ENCODE results near the gene YDJC.

The YDJC gene

DNA sequence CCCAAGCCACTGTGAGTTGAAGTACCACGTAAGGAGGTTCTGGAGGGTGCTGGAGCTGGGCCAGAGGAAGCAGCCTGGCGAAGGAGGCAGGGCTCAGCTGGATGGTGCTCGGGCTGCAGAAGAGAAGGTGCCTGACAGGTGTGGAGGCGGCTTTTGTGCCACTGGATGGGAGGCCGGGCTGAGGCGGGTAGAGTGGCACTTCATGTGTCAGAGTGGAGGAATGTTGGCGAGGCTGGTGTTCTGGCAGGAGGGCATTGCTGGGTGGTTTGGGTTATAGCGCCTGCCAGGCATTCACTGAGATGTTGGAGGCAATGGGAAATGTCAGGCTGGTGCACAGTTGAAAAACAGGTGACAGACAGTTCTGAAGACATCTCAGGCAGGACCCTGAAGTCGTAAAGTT, 38.1 kb downstream of the YDJC start:
- Histone ChIP-seq H3F3A (ENCODE audit: insufficient read depth) (peaks cover 10% of the 10 kb centered on the region; the same call in 1 of the 2 replicates), H2AFZ (ENCODE audit: low read depth, low read length, severe bottlenecking) (no peak overlapping the region), H3K9me3 (ENCODE audit: insufficient read depth, low read length) (no peaks in the 10 kb centered on the region), H3K4me3 (ENCODE audit: insufficient read depth, low read length, poor library complexity, severe bottlenecking) (no peak overlapping the region), H3K9me2 (replicated peaks; ENCODE audit: insufficient read depth, low read length) (no peaks in the 10 kb centered on the region), H4K20me1 (ENCODE audit: low read depth, low read length) (no peaks in the 10 kb centered on the region), H3K9ac (ENCODE audit: low read length) (no peak overlapping the region), H3K27ac (ENCODE audit: low read depth, low read length) (no peak overlapping the region), H3K36me3 (ENCODE audit: low read length) (no peaks in the 10 kb centered on the region), H3K79me2 (ENCODE audit: insufficient read depth, low read length) (peaks cover 76% of the 10 kb centered on the region), H3K4me2 (ENCODE audit: low read depth, low read length, poor library complexity, severe bottlenecking) (no peak overlapping the region), H3K27me3 (ENCODE audit: low read length) (no peaks in the 10 kb centered on the region)
- TF ChIP-seq EZH2phosphoT487 (conservative IDR thresholded peaks at IDR 0.05; ENCODE audit: low read length) = no peak
- TF ChIP-seq, protein P1, sequence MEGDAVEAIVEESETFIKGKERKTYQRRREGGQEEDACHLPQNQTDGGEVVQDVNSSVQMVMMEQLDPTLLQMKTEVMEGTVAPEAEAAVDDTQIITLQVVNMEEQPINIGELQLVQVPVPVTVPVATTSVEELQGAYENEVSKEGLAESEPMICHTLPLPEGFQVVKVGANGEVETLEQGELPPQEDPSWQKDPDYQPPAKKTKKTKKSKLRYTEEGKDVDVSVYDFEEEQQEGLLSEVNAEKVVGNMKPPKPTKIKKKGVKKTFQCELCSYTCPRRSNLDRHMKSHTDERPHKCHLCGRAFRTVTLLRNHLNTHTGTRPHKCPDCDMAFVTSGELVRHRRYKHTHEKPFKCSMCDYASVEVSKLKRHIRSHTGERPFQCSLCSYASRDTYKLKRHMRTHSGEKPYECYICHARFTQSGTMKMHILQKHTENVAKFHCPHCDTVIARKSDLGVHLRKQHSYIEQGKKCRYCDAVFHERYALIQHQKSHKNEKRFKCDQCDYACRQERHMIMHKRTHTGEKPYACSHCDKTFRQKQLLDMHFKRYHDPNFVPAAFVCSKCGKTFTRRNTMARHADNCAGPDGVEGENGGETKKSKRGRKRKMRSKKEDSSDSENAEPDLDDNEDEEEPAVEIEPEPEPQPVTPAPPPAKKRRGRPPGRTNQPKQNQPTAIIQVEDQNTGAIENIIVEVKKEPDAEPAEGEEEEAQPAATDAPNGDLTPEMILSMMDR (IDR thresholded peaks at IDR 0.05; ENCODE audit: insufficient read depth, low read length, poor library complexity, severe bottlenecking) = no peak

DNA sequence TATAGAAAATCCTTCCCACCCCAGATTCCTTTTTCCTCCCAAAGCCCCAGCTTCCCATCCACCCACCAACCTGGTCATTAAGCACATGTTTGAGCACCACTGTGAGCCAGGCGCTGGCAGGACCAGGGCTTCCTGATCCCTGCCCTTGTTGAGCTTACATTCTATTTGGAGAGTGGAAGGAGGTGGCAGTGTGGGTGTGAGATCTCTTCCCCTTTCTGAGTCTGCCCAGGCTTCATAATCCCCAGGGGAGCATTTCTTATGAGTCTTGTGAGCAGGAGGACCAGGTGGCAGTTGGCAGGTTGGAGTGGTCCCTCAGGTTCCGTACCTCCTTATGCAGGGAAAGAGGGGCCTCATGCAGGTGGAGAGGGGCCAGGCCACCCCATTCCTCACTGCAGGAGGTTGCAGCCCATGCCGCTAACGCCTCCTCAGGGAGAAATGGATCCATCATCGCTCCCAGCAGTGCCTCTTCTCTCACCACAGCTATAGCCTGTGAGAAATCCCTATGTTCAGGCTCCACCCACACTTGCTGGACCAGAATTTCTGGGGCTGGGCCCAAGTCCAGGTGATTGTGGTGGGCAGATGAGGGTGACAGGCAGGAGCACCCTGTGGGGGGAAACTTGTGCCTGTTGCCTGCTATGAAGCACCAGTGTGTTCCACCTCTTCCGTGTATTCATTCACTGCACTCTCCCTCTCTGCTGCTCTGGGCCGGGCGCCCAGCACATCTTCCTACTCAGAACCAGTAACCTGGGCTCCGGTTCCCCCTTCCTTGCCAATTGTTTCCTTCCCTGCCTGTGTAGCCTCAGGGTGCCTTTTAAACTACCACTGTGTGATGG, 38.8 kb downstream of the YDJC start:
- Histone ChIP-seq H3K4me2 (ENCODE audit: low read depth, low read length, poor library complexity, severe bottlenecking) (no peak overlapping the region), H3K9me3 (ENCODE audit: insufficient read depth, low read length) (no peaks in the 10 kb centered on the region), H3K79me2 (ENCODE audit: insufficient read depth, low read length) (peaks cover 81% of the 10 kb centered on the region), H4K20me1 (ENCODE audit: low read depth, low read length) (no peaks in the 10 kb centered on the region), H2AFZ (ENCODE audit: low read depth, low read length, severe bottlenecking) (no peak overlapping the region), H3K9me2 (replicated peaks; ENCODE audit: insufficient read depth, low read length) (no peaks in the 10 kb centered on the region), H3F3A (ENCODE audit: insufficient read depth) (peaks cover 10% of the 10 kb centered on the region; the same call in 1 of the 2 replicates), H3K27ac (ENCODE audit: low read depth, low read length) (no peak overlapping the region), H3K9ac (ENCODE audit: low read length) (no peak overlapping the region), H3K36me3 (ENCODE audit: low read length) (no peaks in the 10 kb centered on the region), H3K4me3 (ENCODE audit: insufficient read depth, low read length, poor library complexity, severe bottlenecking) (no peak overlapping the region), H3K27me3 (ENCODE audit: low read length) (no peaks in the 10 kb centered on the region)
- TF ChIP-seq, protein P1 (IDR thresholded peaks at IDR 0.05; ENCODE audit: insufficient read depth, low read length, poor library complexity, severe bottlenecking) = no peak
- TF ChIP-seq EZH2phosphoT487 (conservative IDR thresholded peaks at IDR 0.05; ENCODE audit: low read length) = no peak

DNA sequence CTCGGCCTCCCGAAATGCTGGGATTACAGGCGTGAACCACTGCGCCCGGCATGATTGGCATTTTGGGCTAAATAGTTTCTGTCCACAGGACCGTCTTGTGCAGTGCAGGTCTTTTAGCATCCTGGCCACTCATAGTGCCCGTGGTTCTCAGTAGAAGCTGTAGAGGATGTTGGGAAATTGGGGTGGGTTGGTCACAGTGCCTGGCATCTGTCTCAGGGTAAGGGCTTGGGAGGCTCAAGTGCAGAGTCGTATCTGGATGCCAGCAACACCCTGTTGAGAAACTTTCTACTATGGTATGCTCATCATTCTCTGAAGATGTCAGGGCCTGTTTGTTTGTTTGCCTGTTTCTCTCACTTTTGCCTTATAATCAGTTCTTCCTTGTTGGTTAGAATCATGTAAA, 40.4 kb downstream of the YDJC start:
- Histone ChIP-seq H3K9me3 (ENCODE audit: insufficient read depth, low read length) (no peaks in the 10 kb centered on the region), H4K20me1 (ENCODE audit: low read depth, low read length) (no peaks in the 10 kb centered on the region), H3K79me2 (ENCODE audit: insufficient read depth, low read length) (peaks cover 80% of the 10 kb centered on the region), H2AFZ (ENCODE audit: low read depth, low read length, severe bottlenecking) (no peak overlapping the region), H3F3A (ENCODE audit: insufficient read depth) (peaks cover 10% of the 10 kb centered on the region; the same call in 1 of the 2 replicates), H3K4me2 (ENCODE audit: low read depth, low read length, poor library complexity, severe bottlenecking) (no peak overlapping the region), H3K27ac (ENCODE audit: low read depth, low read length) (no peak overlapping the region), H3K4me3 (ENCODE audit: insufficient read depth, low read length, poor library complexity, severe bottlenecking) (no peak overlapping the region), H3K9ac (ENCODE audit: low read length) (no peak overlapping the region), H3K36me3 (ENCODE audit: low read length) (no peaks in the 10 kb centered on the region), H3K27me3 (ENCODE audit: low read length) (no peaks in the 10 kb centered on the region), H3K9me2 (replicated peaks; ENCODE audit: insufficient read depth, low read length) (no peaks in the 10 kb centered on the region)
- TF ChIP-seq EZH2phosphoT487 (conservative IDR thresholded peaks at IDR 0.05; ENCODE audit: low read length) = no peak
- TF ChIP-seq, protein P1 (IDR thresholded peaks at IDR 0.05; ENCODE audit: insufficient read depth, low read length, poor library complexity, severe bottlenecking) = no peak
